IPS DF 6.9 (cell line): ENCODE results near the gene KDM2A.
"Not testable (repeated sequence)": the region's sequence is repeated elsewhere in the genome, so short reads cannot be mapped to it uniquely, and the experiment has no call there.

Source experiments
- DNase-seq: peaks from one replicate; pipeline ENCODE4 v3.0.0-alpha.2; 2013; ENCODE audit warnings: low read depth, low spot score
- H3K27ac ChIP-seq: one replicate; pipeline ENCODE4 v1.5.1; 2013; ENCODE audit warnings: low read length, control low read depth
- H3K27me3 ChIP-seq: 2 replicates; pipeline ENCODE4 v1.6.1; 2013; ENCODE audit warnings: mild to moderate bottlenecking, low read length; ENCODE audit not compliant: control insufficient read depth, insufficient read depth
- H3K36me3 ChIP-seq: 2 replicates; pipeline ENCODE4 v1.6.1; 2013; ENCODE audit warnings: low read length; ENCODE audit not compliant: control insufficient read depth, insufficient read depth
- H3K4me1 ChIP-seq: 2 replicates; pipeline ENCODE4 v1.6.1; 2013; ENCODE audit warnings: low read length; ENCODE audit not compliant: control insufficient read depth, insufficient read depth
- H3K4me3 ChIP-seq: 2 replicates; pipeline ENCODE4 v1.5.1; 2013; ENCODE audit warnings: mild to moderate bottlenecking, low read length
- H3K9me3 ChIP-seq: 2 replicates; pipeline ENCODE4 v1.6.1; 2013; ENCODE audit warnings: low read length, inconsistent platforms; ENCODE audit not compliant: control insufficient read depth, insufficient read depth
- WGBS: extraction: QIAGEN DNeasy Blood & Tissue Kit; methylation state at CpG from one replicate; pipeline ENCODE4 v1.1.7; 2013; ENCODE audit warnings: mixed read lengths, missing lambda C conversion rate; ENCODE audit not compliant: insufficient read length, insufficient coverage; 5-methylcytosine and 5-hydroxymethylcytosine counted together

Gene KDM2A

DNA sequence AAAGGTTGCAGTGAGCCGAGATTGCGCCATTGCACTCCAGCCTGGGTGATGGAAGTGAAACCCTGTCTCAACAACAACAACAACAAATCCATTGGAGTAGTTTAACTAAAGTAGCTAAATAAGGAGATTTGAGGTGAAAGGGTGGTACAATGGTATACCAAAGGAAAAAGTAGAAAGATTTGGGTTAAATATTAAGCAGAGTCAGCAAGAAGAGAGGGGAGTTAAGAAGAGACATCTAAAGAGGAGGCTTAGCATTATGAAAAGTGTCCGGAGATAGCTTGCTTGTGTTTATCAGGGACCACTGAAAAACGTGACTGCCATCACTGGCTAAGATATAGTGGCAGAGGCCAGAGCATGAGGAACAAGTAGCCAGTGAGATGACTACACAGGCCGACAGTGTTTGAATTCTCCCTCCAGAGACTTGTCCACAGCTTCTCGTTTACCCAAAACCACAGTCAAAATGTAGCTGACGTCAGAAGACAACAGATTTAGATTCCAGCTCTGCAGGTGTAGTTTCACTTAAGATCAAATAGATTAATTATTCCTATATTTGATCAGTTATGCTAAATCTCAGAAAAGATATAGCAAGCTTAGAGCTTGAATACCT is 114.6 kb downstream of the KDM2A start:
- DNase-seq = no peak
- Histone ChIP-seq H3K27me3 (no peaks in the 10 kb centered on the region), H3K4me3 (no peak overlapping the region), H3K27ac (no peak overlapping the region), H3K4me1 (peaks cover under 1% of the 10 kb centered on the region; the same call in 1 of the 2 replicates), H3K36me3 (peaks cover 8% of the 10 kb centered on the region), H3K9me3 (no peaks in the 10 kb centered on the region)
- no CpG with 5 or more reads among the region's 7 CpGs for WGBS

DNA sequence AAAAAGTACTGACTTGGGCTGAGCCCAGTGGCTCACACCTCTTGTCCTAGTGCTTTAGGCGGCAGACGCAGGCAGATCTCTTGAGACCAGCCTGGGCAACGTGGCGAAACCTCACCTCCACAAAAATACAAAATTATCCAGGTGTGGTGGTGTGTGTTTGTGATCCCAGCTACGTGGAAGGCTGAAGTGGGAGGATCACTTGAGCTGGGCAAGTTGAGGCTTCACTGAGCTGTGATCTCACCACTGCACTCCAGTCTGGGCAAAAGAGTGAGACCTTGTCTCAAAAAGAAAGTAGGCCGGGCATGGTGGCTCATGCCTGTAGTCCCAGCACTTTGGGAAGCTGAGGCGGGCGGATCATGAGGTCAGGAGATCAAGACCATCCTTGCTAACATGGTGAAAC is 115.5 kb downstream of the KDM2A start:
- H3K4me1 ChIP-seq, H3K27ac ChIP-seq, H3K36me3 ChIP-seq, H3K27me3 ChIP-seq, H3K9me3 ChIP-seq, H3K4me3 ChIP-seq, DNase-seq: not testable (repeated sequence)
- no CpG with 5 or more reads among the region's 8 CpGs for whole genome bisulfite sequencing

DNA sequence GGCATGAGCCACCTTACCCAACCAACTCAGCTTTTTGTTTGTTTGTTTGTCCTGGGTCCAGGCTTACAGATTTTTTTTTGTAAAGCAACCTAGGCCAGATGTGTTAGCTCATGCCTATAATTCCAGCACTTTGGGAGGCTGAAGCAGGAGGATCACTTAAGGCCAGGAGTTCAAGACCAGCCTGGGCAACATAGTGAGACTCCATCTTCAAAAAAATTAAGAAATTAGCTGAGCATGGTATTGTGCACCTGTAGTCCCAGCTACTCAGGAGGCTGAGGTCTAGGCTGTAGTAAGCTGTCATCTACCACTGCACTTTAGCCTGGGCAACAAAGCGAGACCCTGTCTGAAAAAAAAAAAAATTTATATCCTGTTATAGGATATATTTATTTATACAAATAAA is 118.5 kb downstream of the KDM2A start:
- no peaks in the 10 kb centered on the region for H3K27me3 ChIP-seq
- no peaks in the 10 kb centered on the region; the same call in 1 of the 2 replicates for H3K36me3 ChIP-seq
- peaks cover 2% of the 10 kb centered on the region; the same call in 1 of the 2 replicates for H3K4me1 ChIP-seq
- no peak overlapping the region for H3K4me3 ChIP-seq
- no peak overlapping the region for H3K27ac ChIP-seq
- H3K9me3 ChIP-seq = no peaks in the 10 kb centered on the region
- DNase-seq = no peak
- WGBS = no CpG with 5 or more reads among the region's 1 CpG

DNA sequence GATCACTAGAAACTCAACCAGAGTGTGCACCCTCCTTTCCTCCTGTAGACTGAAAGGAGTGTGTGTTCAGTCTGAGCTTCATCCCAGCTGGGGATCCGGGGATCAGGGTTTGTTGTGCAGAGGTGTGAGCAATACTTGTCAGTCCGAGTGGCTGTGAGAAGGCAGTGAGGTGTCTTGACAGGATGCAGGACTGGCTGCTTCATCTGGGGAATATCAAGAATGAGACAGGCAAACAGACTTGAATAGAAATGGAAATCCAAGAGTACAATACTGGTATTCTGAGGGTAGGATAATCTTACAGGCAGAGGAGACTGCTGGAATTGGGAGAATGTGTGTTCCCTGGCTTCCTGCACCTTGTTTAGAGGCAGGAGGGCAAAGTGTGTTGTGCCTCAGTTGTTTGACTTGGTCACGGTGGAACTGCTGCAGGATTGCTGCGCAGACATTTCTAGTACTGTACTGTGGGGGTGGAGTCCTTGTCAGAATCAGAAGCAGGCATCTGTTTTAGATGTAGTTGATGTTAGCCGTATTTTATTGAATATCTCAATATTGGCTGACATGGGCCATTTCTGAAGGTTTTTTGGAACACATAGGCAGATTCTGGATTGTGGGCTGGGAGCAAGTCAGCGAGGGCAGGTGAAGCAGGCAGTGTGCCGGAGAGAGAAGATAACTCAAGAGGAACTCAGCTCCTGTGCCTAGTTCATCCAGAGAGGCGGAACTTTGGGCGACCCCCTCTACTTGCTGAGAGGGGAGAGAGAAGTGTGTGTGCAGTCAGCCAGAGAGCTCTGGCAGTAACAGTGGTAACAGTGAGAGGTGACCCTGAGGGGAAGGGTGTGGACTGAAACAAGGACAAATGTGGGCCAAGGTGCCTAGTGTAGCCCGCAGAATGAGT is 120.1 kb downstream of the KDM2A start:
- peaks cover 2% of the 10 kb centered on the region; the same call in 1 of the 2 replicates for H3K4me1 ChIP-seq
- H3K4me3 ChIP-seq = no peak overlapping the region; the same call in 1 of the 2 replicates
- no peaks in the 10 kb centered on the region for H3K9me3 ChIP-seq
- no peaks in the 10 kb centered on the region for H3K27me3 ChIP-seq
- no CpG with 5 or more reads among the region's 10 CpGs for WGBS
- DNase-seq = no peak
- H3K27ac ChIP-seq = no peak overlapping the region
- H3K36me3 ChIP-seq = no peaks in the 10 kb centered on the region

DNA sequence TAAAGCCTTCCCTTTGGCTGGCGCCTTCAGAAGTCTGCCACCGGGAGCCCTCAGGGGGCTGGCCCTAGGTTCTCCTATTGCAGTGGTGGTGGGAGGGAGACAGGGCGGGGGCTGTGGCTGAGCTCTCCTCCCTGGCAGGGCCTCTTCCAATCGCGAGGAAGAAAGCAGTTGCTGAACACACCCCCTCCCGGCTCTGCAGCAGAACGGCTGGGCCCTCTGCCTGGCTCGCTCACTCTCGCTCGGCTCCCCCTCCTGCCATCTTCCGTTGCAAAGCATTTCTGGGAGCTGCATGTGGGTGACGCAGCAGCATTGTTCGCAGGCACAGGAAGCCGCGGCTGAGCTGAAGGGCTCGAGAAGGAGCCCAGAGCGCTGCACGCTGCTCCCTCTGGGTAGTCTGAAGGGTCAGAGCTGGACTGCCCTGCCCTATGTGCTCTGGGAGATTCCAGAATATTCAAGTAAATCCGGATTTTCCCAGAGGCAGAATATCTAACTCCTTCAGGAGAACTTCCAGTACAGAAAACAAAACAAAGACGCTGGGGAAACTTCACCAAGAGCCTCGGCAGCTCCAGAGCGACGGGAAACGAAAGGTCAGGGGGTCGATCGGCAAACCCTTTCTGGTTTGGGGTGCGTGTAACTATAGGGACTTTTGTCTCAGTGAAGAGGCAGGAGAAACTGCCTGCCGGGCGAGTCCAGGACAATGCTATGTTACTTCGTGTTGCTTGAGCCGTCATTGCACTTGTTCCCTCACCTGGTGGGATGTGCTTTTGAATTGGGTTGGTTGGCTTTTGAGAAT is 120.9 kb downstream of the KDM2A start:
- no peaks in the 10 kb centered on the region for H3K9me3 ChIP-seq
- H3K36me3 ChIP-seq = peaks cover under 1% of the 10 kb centered on the region; the same call in 1 of the 2 replicates
- H3K27me3 ChIP-seq = no peaks in the 10 kb centered on the region
- no CpG with 5 or more reads among the region's 31 CpGs for WGBS
- no peak overlapping the region for H3K27ac ChIP-seq
- H3K4me3 ChIP-seq = peak overlapping the region; percentile 73
- peaks cover 2% of the 10 kb centered on the region; the same call in 1 of the 2 replicates for H3K4me1 ChIP-seq
- DNase-seq = peak; percentile 96

DNA sequence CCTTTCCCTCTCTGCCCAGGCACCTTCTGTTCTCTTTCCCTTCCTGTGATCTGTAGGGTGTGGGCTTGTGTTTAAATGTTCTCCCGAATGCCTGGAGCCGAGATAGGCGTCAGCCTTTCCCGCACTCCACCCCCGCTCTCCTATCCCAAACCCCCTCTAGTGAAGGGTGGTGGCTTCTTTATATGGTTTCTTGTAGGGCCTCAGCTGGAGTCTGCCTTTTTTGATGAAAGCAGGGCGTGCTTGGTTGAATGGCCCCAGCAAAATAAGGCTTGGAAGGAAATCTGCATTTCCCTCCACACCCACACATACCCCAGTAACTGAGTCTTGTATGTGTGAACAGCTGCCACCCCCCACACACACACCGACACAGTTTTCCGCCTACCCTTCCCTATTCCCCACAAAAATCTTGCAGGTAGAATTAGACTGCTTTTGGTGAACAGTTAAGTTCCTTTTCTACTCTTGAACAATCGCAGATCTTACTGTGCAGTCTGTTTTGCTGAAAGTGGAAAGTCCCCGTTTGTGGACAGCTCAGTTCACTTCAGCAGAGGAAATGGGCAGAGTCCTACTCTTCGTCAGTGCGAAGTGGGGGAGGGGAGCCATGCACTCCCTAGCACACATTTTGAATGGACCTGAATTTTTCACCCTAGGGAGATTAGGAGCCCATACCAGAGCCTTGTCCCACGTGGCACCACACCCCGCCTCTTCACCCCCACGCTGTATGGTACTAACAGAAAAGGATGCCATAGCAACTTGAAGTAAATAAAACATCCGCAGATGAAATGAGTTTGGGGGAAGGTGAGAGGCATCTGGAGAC is 121.7 kb downstream of the KDM2A start:
- peaks cover 2% of the 10 kb centered on the region; the same call in 1 of the 2 replicates for H3K4me1 ChIP-seq
- no CpG with 5 or more reads among the region's 16 CpGs for WGBS

DNA sequence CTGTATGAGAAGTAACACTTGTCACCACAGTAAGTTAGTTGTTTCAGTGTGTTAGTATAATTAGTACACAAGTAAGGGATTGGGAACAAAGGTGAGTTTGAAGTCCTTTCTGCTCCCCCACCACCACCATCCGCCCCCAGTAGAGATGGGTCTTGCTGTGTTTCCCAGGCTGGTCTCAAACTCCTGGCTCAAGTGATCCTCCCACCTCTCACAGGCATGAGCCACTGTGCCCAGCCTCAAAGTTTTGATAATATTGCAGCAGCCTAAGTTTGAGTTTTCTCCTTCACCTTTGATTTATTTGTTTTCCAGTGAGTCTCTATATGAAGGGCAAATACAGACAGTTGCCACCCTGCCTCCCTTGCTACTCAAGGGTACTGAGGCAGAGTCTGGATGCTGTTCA is 123.5 kb downstream of the KDM2A start:
- Histone ChIP-seq H3K27ac (no peak overlapping the region), H3K9me3 (no peaks in the 10 kb centered on the region), H3K36me3 (peaks cover 10% of the 10 kb centered on the region), H3K4me3 (no peak overlapping the region), H3K27me3 (no peaks in the 10 kb centered on the region), H3K4me1 (peaks cover 2% of the 10 kb centered on the region; the same call in 1 of the 2 replicates)
- DNase-seq = no peak
- WGBS = no CpG with 5 or more reads among the region's 1 CpG

More for the DNA sequence above, 121.7 kb downstream of the KDM2A start:
- DNase-seq = no peak
- Histone ChIP-seq H3K9me3 (no peaks in the 10 kb centered on the region), H3K27ac (no peak overlapping the region), H3K27me3 (no peaks in the 10 kb centered on the region), H3K4me3 (peak overlapping the region; percentile 73), H3K36me3 (peaks cover 5% of the 10 kb centered on the region; the same call in 1 of the 2 replicates)

DNA sequence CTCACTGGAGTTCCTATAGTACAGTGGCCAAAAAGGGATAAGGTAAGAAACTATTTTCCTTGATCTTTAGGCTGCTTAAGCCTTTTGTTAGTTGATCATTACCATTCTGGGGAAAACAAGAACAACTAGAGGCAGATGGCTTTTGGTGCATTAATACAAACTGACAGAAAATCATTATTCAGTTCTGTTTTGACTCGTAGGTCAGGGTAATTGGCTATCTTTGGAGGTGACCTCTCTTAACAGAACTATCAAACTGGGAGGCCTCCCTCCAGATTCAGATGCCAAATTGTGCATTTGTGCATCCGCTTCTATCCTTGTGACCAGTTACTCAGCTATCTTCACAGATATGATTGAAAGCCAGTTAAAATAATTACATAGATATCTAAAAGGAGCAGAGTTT is 124.0 kb downstream of the KDM2A start:
- WGBS = no CpG with 5 or more reads among the region's 2 CpGs
- Histone ChIP-seq H3K36me3 (peaks cover 14% of the 10 kb centered on the region), H3K27ac (no peak overlapping the region), H3K27me3 (no peaks in the 10 kb centered on the region), H3K4me1 (peaks cover 2% of the 10 kb centered on the region; the same call in 1 of the 2 replicates), H3K4me3 (no peak overlapping the region), H3K9me3 (no peaks in the 10 kb centered on the region)
- DNase-seq = no peak

DNA sequence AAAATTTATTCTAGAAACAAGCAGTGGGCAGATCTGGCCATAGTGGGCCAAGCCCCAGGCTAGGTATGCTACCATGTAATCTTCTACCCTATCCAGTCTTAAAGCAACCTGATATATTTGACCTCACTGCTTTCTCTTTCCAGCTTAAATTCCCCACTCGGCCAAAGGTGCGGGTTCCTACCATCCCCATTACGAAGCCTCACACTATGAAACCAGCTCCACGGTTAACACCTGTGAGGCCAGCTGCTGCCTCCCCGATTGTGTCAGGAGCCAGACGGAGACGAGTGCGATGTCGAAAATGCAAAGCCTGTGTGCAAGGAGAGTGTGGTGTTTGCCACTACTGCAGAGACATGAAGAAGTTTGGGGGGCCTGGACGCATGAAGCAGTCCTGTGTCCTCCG is 126.0 kb downstream of the KDM2A start:
- peaks cover 28% of the 10 kb centered on the region for H3K36me3 ChIP-seq
- DNase-seq = no peak

More for the DNA sequence above, 126.0 kb downstream of the KDM2A start:
- no CpG with 5 or more reads among the region's 11 CpGs for WGBS
- Histone ChIP-seq H3K4me1 (no peaks in the 10 kb centered on the region), H3K9me3 (no peaks in the 10 kb centered on the region), H3K27me3 (no peaks in the 10 kb centered on the region), H3K27ac (no peak overlapping the region), H3K4me3 (no peak overlapping the region)
